Liver (tissue), 9 donors: ENCODE data around the gene SYNDIG1. TPM values are rescaled to one million over a fixed set of nuclear protein-coding genes. Genes with fewer than 3 reads are reported as not detected.

Source experiments
- DNase-seq: peaks from one replicate; pipeline ENCODE4 v3.0.0-alpha.2; 2017; ENCODE audit warnings: low spot score
- H3K27ac ChIP-seq, 2 donors: one replicate each; pipeline ENCODE4 v1.7.0; 2013; ENCODE audit warnings: inconsistent platforms in 2 of 2, low read length in 2 of 2, control low read depth in 1 of 2, low read depth in 1 of 2, mild to moderate bottlenecking in 1 of 2
- H3K27me3 ChIP-seq, 4 donors: one replicate each; pipeline versions ENCODE4 v1.6.1 to v1.7.0; 2013; ENCODE audit warnings: low read length in 3 of 4, inconsistent platforms in 1 of 4, mild to moderate bottlenecking in 1 of 4, moderate library complexity in 1 of 4; ENCODE audit not compliant: control insufficient read depth in 4 of 4, insufficient read depth in 4 of 4
- H3K36me3 ChIP-seq, 4 donors: one replicate each; pipeline versions ENCODE4 v1.6.1 to v1.7.0; 2013; ENCODE audit warnings: low read length in 3 of 4, mild to moderate bottlenecking in 3 of 4, low read depth in 1 of 4, moderate library complexity in 1 of 4; ENCODE audit not compliant: control insufficient read depth in 4 of 4, insufficient read depth in 3 of 4
- H3K4me1 ChIP-seq, 4 donors: one replicate each; pipeline versions ENCODE4 v1.6.1 to v1.7.0; 2013; ENCODE audit warnings: low read length in 3 of 4, mild to moderate bottlenecking in 3 of 4, moderate library complexity in 1 of 4; ENCODE audit not compliant: control insufficient read depth in 4 of 4, insufficient read depth in 4 of 4
- H3K4me3 ChIP-seq, 3 donors: one replicate each; pipeline versions ENCODE4 v1.6.1 to v1.7.0; 2013; ENCODE audit warnings: low read length in 3 of 3, control low read depth in 1 of 3, low read depth in 1 of 3, mild to moderate bottlenecking in 1 of 3
- H3K9ac ChIP-seq, 2 donors: one replicate each; pipeline ENCODE4 v1.7.0; 2013; ENCODE audit warnings: low read length in 2 of 2, mild to moderate bottlenecking in 2 of 2, moderate library complexity in 2 of 2, control low read depth in 1 of 2, low read depth in 1 of 2
- H3K9me3 ChIP-seq, 4 donors: one replicate each; pipeline versions ENCODE4 v1.6.1 to v1.7.0; 2013; ENCODE audit warnings: low read length in 3 of 4; ENCODE audit not compliant: control insufficient read depth in 4 of 4
- ATF3 ChIP-seq: IDR thresholded peaks from 2 replicates; pipeline ENCODE4 v1.6.1; 2016; ENCODE audit warnings: antibody characterized with exemption
- CTCF ChIP-seq: fragments of 150-350 bp; IDR thresholded peaks from 2 replicates; pipeline ENCODE4 v1.5.1; 2017; ENCODE audit warnings: improper control_type of control experiment, low read depth, low read length; ENCODE audit not compliant: missing input control
- EGR1 ChIP-seq, 2 donors: IDR thresholded peaks; 2 replicates each; pipeline ENCODE4 v1.6.1; 2016 to 2018; ENCODE audit warnings: antibody characterized with exemption in 2 of 2, low read depth in 2 of 2
- FOXA1 ChIP-seq: IDR thresholded peaks from 2 replicates; pipeline ENCODE4 v1.6.1; 2016; ENCODE audit warnings: antibody characterized with exemption
- FOXA2 ChIP-seq: IDR thresholded peaks from 2 replicates; pipeline ENCODE4 v1.6.1; 2016; ENCODE audit warnings: antibody characterized with exemption
- HNF4A ChIP-seq, 2 donors: conservative IDR thresholded peaks; 2 replicates each; pipeline ENCODE4 v1.6.1; 2016; ENCODE audit warnings: antibody characterized with exemption in 2 of 2, mild to moderate bottlenecking in 2 of 2
- HNF4G ChIP-seq: IDR thresholded peaks from 2 replicates; pipeline ENCODE4 v1.6.1; 2016; ENCODE audit warnings: antibody characterized with exemption
- JUND ChIP-seq, 2 donors: IDR thresholded peaks; 2 replicates each; pipeline ENCODE4 v1.6.1; 2016; ENCODE audit warnings: antibody characterized with exemption in 2 of 2
- MAX ChIP-seq: IDR thresholded peaks from 2 replicates; pipeline ENCODE4 v1.6.1; 2016; ENCODE audit warnings: antibody characterized with exemption
- NR2F2 ChIP-seq: IDR thresholded peaks from 2 replicates; pipeline ENCODE4 v1.6.1; 2016; ENCODE audit warnings: antibody characterized with exemption
- RAD21 ChIP-seq, 2 donors: IDR thresholded peaks; 2 replicates each; pipeline ENCODE4 v1.6.1; 2016; ENCODE audit warnings: antibody characterized with exemption in 2 of 2, mild to moderate bottlenecking in 2 of 2
- REST ChIP-seq: IDR thresholded peaks from 2 replicates; pipeline ENCODE4 v1.6.1; 2016; ENCODE audit warnings: antibody characterized with exemption, mild to moderate bottlenecking
- SP1 ChIP-seq: IDR thresholded peaks from 2 replicates; pipeline ENCODE4 v1.6.1; 2018; ENCODE audit warnings: antibody characterized with exemption, mild to moderate bottlenecking
- TAF1 ChIP-seq: conservative IDR thresholded peaks from 2 replicates; pipeline ENCODE4 v1.6.1; 2016; ENCODE audit warnings: antibody characterized with exemption, mild to moderate bottlenecking
- YY1 ChIP-seq: IDR thresholded peaks from 2 replicates; pipeline ENCODE4 v1.6.1; 2016; ENCODE audit warnings: antibody characterized with exemption, mild to moderate bottlenecking
- ZBTB33 ChIP-seq: IDR thresholded peaks from 2 replicates; pipeline ENCODE4 v1.6.1; 2016; ENCODE audit warnings: antibody characterized with exemption
- WGBS: extraction: QIAGEN DNeasy Blood & Tissue Kit; methylation state at CpG from one replicate; pipeline ENCODE4 v1.1.7; 2013; 5-methylcytosine and 5-hydroxymethylcytosine counted together
- polyA plus RNA-seq, 2 donors: library from polyadenylated mRNA; stranded (reverse) in 1 of 2; unstranded in 1 of 2; fragments of 200-250 nt in 1 of 2; fragments of >200 nt in 1 of 2; fragmentation: Nextera tagmentation in 1 of 2; extraction: Ambion mirVana in 1 of 2; gene quantifications; one replicate each; pipeline versions ENCODE4 v1.2.1 to v1.2.3, GENCODE V29; 2013 to 2015
- total RNA-seq, 2 donors: library from RNA; depleted of rRNA; stranded (reverse); fragments of >200 nt; gene quantifications; one replicate each; pipeline ENCODE4 v1.2.3, GENCODE V29; 2014
- donor health status: healthy.
- donor health status: healthy.
- donor health status: healthy.
- donor health status: healthy.
- donor health status: healthy.

The SYNDIG1 gene
- total and polyA plus RNA-seq, 4 donors = 0.05 to 0.08 TPM; not detected in 2

- no peaks in the 10 kb centered on the region for H3K4me1 ChIP-seq
- H3K9ac ChIP-seq = no peak overlapping the region
- no peaks in the 10 kb centered on the region for H3K9me3 ChIP-seq
- no peaks in the 10 kb centered on the region for H3K36me3 ChIP-seq
- WGBS = 85% methylated on average over 5 of the region's 5 CpGs
- no peak overlapping the region for H3K4me3 ChIP-seq
- H3K27me3 ChIP-seq = peaks cover 0 to 4% (median 0%) of the 10 kb centered on the region in 4 donors
- no peak overlapping the region for H3K27ac ChIP-seq
- TF ChIP-seq RAD21 (IDR thresholded peaks at IDR 0.05) (no peak), MAX (no peak), YY1 (no peak), EGR1 (IDR thresholded peaks at IDR 0.05; ENCODE audit: low read depth in 2 of 2) (no peak), ATF3 (no peak), FOXA2 (no peak), ZBTB33 (no peak), HNF4G (no peak), NR2F2 (no peak), CTCF (no peak), SP1 (no peak), FOXA1 (no peak), REST (no peak), TAF1 (no peak), JUND (IDR thresholded peaks at IDR 0.05) (no peak), HNF4A (conservative IDR thresholded peaks at IDR 0.05) (no peak)
- no peak for DNase-seq
These were observed 29.2 kb downstream of the SYNDIG1 start for GRCh38 chr20:24498641-24499040.

GRCh38 chr20:24499472-24499871 is 30.0 kb downstream of the SYNDIG1 start:
- Histone ChIP-seq H3K4me3 (no peak overlapping the region), H3K27me3 (peaks cover 0 to 4% (median 1%) of the 10 kb centered on the region in 4 donors), H3K36me3 (no peaks in the 10 kb centered on the region), H3K27ac (no peak overlapping the region), H3K9ac (no peak overlapping the region), H3K9me3 (no peaks in the 10 kb centered on the region), H3K4me1 (no peaks in the 10 kb centered on the region)
- TF ChIP-seq MAX (no peak), ZBTB33 (no peak), TAF1 (no peak), FOXA1 (no peak), JUND (IDR thresholded peaks at IDR 0.05) (no peak)
- no peak for DNase-seq
- WGBS = 90% methylated on average over 6 of the region's 6 CpGs
